HG03025 (cell line): Measurements from ENCODE around the gene SPIB.
"Not testable (repeated sequence)": the region's sequence is repeated elsewhere in the genome, so short reads cannot be mapped to it uniquely, and the experiment has no call there.

Experiments used
- ATAC-seq: cut with Tn5 transposase; IDR thresholded peaks from one replicate; pipeline ENCODE4 v1.9.1; 2021; ENCODE audit warnings: mild to moderate bottlenecking, moderate library complexity; ENCODE audit not compliant: unreplicated experiment, low FRiP score

SPIB gene

DNA sequence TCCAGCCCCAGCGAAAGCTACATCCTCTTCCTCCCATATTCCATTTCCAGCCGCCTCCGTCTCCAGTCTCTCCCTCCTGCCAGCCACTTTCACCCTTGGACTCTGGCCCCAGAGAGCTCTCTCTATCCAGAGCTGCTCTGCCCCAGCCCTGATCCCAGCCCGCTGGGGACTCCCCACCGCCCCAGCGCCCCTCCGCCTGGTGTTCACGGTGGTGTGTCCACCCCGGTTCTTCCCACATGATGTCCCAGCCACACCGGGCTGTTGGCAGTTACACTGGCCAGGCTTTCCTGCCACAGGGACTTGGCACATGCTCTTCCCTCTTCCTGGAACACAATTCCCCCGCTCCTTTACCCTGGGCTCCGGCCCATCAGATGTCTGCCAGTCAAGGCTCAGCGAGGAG lies 46.3 kb downstream of the SPIB start:
- ATAC-seq = no peak

DNA sequence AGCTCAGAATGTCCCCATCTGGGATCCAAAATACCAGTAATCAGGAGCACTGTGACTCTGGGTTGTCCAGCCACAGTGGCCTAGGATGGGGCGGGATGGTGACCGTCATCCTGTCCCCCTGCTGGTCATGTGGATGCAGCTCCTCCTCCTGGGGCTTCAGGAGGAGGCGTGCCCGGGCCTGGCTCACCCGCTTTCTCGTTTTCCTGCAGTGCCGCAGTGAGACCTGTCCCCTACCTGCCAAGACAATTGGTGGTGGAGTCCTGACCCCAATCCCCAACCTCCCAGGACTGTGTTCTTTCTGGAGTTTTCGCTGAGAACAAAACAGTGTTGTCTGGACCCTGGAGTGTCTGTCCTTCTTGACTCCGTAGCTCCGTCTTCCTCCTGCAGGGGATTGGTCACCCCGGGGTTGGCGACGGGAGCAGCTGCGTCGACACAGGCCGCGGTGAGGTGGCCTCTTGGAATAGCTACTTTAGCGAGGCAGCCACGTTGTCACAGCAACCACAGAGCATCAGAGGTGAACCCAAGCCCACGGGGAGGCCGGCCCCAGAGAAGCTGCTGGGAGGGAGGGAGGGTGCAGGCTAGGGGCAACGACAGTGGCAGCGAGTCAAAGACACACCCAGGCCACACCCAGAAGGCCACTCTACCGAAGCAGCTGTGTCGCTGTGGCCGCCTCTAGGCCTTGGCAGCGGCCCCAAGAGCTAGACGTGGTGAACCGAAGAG lies 47.4 kb downstream of the SPIB start:
- ATAC-seq = no peak

DNA sequence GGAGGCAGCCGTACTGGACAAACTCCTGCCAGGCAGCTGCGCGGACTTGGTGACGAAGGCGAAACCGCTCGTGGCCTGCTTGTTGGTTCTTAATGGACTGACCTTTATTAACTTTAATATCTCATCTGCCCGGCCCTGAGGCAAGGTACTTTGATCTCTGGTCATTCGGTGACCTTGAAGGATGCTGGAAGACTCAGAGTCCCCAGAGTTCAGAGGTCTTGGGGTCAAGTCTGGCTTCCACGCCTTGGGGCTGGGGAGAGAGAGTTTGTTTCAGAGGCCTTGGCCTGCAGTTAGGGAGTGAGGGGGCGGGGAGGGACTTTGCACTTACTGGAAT lies 47.9 kb downstream of the SPIB start:
- ATAC-seq = no peak

DNA sequence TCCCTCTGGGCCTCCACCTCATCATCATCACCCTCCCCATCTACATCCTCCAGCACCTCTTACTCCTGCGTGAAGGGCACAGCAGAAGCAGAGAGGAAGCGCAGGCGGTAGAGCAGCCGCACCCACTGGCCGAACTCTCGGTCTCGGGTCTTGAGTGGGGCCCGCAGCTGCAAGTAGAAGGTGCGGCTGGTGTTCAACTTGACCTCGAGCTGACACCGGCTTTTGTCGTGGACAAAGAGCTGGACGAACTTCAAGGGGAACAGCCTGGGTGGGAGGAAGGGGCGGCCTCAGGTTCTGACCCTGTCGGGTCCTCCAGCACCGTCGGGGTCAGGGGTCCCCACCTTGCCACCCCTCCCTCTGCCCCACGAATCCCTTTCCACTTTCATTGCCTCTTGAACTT lies 48.8 kb downstream of the SPIB start:
- no peak for ATAC-seq

DNA sequence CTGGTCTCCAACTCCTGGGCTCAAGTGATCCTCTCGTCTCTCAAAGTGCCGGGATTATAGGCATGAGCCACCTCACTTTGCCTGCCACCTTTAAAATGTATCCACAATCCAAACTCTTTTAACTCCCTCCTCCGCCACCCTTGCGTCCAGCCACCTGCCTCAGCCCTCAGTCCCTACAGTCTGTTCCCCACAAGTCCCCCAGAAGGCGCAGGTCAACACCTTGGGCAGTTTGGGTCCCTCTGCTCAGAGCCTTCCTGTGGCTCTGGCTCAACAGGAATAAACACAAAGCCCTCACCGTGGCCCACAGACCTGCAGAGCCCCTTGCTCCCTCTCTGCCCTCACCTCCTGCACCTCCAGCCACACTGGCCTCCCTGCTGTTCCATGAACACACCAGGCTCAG lies 50.1 kb downstream of the SPIB start:
- no peak for ATAC-seq

DNA sequence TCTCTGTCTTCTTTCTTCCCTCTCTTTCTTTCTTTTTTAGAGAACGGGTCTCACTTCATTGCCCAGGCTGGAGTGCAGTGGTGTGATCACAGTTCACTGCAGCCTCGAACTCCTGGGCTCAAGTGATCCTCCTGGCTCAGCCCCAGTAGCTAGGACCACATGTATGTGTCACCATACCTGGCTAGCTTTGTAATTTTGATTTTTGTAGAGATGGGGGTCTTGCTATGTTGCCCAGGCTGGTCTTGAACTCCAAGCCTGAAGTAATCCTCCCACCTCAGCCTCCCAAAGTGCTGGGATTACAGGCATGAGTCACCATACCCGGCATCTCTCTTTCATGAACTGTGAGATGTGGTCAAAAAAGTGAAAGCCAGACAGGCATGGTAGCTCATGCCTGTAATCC lies 54.6 kb downstream of the SPIB start:
- not testable (repeated sequence) for ATAC-seq

DNA sequence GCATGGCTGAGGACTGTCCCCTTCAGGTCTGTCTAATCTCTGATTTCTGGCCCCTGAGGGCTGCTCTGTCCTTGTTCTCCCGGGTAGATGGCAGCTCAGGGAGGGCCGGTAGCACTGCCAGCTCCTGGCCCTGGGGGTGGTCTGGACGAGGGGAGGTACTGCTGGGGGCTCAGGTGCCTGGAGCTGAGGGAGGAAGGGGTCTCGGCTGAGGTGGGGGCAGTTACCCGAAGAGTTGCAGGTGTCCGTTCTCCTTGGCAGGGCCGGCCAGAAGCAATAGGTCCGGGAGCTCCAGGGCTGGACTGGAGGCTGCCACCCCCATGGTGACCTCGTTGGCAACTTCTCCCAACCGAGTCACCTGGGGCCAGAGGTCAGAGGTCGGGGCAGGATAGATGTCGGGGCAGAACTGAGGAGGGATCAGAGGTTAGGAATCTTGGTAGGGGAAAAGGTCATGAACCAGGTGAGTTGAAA lies 56.4 kb downstream of the SPIB start:
- ATAC-seq = no peak

DNA sequence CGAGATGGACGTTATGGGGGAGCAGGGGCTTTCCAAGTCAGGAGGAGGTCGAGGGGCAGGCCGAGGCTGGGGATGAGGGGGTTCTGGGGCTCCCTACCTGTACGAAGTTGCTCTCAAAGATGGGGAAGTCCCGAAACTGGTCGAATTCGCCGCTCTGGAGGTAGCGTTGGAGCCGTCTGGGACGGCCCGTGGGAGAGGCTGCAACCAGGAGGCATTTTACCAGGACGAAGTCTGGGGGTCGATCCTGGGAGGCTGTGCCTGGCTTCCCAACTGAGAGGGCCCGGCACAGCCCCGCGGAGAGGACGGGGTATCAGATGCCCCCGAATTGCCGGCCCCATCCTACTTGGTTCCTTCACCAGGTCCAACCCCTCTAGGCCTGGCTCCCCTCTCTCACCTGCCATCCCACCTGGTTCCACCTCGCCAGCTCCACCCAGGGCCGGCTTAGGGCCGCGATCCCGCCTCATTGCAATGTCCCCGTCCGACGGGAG lies 57.0 kb downstream of the SPIB start:
- ATAC-seq = no peak

DNA sequence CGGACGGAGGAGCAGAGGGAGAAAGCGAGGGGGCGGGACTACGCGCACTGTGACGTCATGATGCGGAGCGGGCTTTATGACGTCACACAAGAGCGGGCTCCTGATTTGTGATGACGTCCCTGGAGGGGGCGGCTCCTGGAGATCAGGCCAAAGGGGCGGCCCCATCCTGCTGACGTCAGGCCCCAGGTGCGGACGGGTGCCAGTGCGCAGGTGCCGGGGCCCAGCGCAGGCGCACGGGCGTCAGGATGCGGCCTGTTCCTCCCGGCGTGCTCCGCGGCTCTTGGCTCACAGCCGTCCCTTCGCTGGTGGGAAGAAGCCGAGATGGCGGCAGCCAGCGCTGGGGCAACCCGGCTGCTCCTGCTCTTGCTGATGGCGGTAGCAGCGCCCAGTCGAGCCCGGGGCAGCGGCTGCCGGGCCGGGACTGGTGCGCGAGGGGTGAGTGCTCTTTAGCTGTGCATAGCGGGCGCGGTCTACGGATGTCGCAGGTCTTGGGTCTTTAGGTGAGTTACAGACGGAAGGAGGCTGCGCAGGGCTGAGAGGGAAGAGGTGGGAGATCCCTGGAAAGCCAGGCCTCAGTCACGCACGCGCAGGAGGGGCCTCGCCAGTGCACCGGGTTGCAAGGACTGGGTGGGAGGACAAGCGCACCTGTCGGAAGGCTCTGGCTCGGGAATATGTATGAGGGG lies 57.6 kb downstream of the SPIB start, which contains the start of the genes EMC10 and GARIN5A:
EMC10 (plus strand) TSS at position 284 of the 683 bp plus-strand sequence; CDS start at position 322, 38 bp downstream.
GARIN5A (minus strand) TSS at position 625 of the 683 bp plus-strand sequence; CDS start at position 165, 460 bp downstream.
- peak; percentile 80 for ATAC-seq

DNA sequence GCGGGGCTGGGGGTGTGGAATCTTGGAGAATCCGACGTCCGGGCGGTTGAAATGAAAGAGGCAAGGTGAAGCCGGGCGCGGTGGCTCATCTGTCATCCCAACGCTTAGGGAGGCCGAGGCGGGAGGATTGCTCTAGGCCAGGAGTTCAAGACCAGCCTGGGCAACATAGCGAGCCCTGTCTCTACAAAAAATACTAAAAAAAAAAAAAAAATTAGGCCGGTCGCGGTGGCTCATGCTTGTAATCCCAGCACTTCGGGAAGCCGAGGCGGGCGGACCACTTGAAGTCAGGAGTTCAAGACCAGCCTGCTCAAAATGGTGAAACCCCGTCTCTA lies 58.1 kb downstream of the SPIB start:
- ATAC-seq = no peak

DNA sequence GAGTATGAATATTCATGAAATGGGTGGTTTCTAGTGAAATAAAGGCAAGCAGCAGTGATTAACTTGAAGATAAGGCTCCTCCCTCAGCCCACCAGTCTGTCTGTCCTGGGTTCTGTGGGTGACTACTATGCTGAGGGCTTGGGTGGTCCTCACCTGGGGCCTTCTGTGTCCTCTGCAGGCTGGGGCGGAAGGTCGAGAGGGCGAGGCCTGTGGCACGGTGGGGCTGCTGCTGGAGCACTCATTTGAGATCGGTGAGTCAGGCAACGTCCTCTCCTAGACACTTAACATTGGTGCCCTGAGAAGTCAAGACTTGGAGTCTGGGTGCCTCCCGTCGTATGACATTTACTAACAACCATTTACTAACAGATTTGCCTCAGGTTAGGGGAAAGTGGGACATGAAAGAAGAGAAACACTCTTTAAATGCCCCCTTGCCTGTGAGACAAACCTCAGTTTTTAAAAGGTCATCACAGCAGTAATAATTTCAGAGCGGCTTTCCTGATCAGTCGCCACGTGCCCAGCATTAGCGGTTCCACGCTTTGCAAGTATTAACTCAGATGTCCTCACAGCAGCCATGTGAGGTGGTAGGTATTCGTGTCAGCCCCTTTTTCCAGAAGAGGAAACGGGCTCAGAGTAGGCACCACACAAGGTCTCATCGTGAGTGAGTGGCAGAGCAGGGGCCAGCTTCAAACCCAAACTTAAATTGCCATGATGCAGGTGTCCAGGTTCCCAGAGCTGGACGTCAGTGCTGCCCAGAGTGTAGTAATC lies 59.2 kb downstream of the SPIB start:
- ATAC-seq = no peak

DNA sequence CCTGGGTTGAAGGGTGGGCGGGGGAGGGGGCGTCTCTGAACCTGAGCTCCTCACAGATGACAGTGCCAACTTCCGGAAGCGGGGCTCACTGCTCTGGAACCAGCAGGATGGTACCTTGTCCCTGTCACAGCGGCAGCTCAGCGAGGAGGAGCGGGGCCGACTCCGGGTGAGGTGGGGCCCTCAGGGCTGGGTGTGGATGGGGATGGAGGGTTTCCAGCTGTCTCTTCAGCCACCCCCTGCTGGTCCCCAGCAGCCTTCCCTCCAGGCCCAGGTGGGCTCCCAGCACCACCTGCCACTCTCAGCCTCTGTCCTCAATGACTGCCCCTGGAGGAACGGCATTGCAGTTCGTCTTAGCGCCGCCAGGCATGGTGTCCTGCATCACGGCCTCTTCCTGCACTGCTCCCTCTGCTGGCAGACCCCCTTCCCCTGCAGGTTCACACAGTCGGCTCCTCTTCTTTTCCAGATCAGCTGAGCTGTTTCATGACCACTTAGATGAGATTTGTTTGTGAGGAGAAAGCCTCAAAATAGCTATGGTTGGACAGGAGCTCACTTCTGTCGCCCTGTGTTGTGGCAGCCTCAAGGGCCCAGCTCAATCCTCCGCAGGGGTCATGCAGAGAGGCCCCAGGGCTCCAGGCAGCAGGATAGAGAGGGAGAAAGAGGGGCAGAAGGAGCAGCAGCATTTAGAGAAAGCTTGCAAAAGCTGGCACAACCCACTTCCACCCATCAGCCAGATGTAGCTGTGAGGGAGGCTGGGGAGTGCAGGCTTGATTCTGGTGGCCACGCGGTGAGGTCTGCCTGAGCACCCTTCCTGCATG lies 60.4 kb downstream of the SPIB start:
- ATAC-seq = no peak

DNA sequence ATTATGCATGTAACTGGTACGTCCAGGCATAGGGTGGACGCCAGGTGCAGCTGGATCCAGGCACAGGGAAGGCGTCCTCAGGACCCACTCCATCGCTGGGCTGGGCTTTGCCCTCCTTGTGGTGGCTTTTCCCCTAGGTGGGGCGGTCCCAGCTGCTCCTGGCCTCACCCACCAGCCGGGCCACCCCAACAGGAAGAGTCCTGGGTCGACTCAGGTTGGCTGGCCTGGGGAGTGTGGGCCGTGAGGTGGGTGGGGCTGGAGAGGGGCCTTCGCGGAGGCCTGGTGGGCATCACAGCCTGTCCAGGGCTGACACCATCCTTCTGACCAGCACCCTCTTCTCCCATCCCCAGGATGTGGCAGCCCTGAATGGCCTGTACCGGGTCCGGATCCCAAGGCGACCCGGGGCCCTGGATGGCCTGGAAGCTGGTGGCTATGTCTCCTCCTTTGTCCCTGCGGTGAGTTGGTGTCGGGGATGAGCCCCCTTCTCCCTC lies 61.1 kb downstream of the SPIB start:
- no peak for ATAC-seq

DNA sequence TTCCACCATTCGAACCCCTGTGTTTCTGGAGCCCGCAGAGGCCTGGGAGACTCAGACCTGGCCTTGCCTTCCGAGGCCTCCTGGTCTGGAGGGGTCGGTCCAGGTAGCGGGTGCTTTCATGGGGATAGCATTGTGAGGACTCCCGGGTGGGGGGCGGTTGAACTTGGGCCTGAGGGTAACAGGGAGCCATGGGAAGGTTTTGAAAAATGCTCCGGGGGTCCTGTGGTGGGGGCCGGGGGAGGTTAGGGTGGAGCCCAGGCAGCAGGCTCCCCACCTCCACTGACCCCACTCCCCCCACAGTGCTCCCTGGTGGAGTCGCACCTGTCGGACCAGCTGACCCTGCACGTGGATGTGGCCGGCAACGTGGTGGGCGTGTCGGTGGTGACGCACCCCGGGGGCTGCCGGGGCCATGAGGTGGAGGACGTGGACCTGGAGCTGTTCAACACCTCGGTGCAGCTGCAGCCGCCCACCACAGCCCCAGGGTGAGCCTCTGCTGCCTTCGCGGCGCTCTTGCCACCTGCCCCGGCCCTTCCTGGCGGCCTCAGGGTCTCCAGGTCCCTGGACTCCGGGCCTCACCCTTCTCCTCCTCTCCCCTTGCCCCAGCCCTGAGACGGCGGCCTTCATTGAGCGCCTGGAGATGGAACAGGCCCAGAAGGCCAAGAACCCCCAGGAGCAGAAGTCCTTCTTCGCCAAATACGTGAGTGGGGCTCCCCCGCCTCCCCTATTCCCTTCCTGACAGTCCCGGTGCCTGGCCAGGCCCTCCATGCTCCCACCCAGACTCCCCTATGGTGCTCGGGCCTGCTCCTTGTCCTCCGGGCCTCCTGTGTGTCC lies 61.8 kb downstream of the SPIB start:
- ATAC-seq = no peak
